ENCODE data around the gene PRKD3.

DNA sequence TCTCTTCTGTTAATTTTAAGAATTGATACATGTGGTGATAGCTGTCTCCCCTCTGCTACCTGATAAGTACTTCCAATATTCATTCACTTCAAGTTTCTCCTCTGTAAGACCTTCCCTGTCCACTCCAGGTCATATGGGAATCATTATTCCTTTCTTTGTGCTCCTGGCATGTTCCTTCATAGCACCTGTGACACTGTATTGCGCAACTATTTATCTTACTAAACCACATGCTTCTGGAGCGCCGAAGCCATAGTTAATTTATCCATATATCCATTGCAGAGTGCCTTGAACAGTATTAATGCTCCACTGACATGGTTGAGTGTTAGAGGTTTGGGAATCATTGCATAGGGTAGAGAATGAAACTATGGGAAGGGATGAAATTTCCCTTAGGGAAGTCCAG is 7.9 kb upstream of the PRKD3 start:
- TF ChIP-seq, protein P1, sequence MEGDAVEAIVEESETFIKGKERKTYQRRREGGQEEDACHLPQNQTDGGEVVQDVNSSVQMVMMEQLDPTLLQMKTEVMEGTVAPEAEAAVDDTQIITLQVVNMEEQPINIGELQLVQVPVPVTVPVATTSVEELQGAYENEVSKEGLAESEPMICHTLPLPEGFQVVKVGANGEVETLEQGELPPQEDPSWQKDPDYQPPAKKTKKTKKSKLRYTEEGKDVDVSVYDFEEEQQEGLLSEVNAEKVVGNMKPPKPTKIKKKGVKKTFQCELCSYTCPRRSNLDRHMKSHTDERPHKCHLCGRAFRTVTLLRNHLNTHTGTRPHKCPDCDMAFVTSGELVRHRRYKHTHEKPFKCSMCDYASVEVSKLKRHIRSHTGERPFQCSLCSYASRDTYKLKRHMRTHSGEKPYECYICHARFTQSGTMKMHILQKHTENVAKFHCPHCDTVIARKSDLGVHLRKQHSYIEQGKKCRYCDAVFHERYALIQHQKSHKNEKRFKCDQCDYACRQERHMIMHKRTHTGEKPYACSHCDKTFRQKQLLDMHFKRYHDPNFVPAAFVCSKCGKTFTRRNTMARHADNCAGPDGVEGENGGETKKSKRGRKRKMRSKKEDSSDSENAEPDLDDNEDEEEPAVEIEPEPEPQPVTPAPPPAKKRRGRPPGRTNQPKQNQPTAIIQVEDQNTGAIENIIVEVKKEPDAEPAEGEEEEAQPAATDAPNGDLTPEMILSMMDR (IDR thresholded peaks at IDR 0.05; ENCODE audit: insufficient read depth, low read length) = no peak
- TF ChIP-seq POLR2AphosphoS5 (IDR thresholded peaks at IDR 0.05; ENCODE audit: low read depth) (no peak), GABPA (IDR thresholded peaks at IDR 0.05; ENCODE audit: low read depth) (no peak), SPI1 (IDR thresholded peaks at IDR 0.05; ENCODE audit: borderline replicate concordance, low read depth) (no peak)
- TF ChIP-seq, protein P2, sequence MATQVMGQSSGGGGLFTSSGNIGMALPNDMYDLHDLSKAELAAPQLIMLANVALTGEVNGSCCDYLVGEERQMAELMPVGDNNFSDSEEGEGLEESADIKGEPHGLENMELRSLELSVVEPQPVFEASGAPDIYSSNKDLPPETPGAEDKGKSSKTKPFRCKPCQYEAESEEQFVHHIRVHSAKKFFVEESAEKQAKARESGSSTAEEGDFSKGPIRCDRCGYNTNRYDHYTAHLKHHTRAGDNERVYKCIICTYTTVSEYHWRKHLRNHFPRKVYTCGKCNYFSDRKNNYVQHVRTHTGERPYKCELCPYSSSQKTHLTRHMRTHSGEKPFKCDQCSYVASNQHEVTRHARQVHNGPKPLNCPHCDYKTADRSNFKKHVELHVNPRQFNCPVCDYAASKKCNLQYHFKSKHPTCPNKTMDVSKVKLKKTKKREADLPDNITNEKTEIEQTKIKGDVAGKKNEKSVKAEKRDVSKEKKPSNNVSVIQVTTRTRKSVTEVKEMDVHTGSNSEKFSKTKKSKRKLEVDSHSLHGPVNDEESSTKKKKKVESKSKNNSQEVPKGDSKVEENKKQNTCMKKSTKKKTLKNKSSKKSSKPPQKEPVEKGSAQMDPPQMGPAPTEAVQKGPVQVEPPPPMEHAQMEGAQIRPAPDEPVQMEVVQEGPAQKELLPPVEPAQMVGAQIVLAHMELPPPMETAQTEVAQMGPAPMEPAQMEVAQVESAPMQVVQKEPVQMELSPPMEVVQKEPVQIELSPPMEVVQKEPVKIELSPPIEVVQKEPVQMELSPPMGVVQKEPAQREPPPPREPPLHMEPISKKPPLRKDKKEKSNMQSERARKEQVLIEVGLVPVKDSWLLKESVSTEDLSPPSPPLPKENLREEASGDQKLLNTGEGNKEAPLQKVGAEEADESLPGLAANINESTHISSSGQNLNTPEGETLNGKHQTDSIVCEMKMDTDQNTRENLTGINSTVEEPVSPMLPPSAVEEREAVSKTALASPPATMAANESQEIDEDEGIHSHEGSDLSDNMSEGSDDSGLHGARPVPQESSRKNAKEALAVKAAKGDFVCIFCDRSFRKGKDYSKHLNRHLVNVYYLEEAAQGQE (IDR thresholded peaks at IDR 0.05; ENCODE audit: insufficient replicate concordance, low read depth) = no peak

All from HL-60 (cell line).